Liver (tissue), 9 donors: Measurements from ENCODE around the gene LRPAP1. TPM values are rescaled to one million over a fixed set of nuclear protein-coding genes. Genes with fewer than 3 reads are reported as not detected.

ENCODE experiments used
- DNase-seq: peaks from one replicate; pipeline ENCODE4 v3.0.0-alpha.2; 2017; ENCODE audit warnings: low spot score
- H3K27ac ChIP-seq, 2 donors: one replicate each; pipeline ENCODE4 v1.7.0; 2013; ENCODE audit warnings: inconsistent platforms in 2 of 2, low read length in 2 of 2, control low read depth in 1 of 2, low read depth in 1 of 2, mild to moderate bottlenecking in 1 of 2
- H3K27me3 ChIP-seq, 4 donors: one replicate each; pipeline versions ENCODE4 v1.6.1 to v1.7.0; 2013; ENCODE audit warnings: low read length in 3 of 4, inconsistent platforms in 1 of 4, mild to moderate bottlenecking in 1 of 4, moderate library complexity in 1 of 4; ENCODE audit not compliant: control insufficient read depth in 4 of 4, insufficient read depth in 4 of 4
- H3K36me3 ChIP-seq, 4 donors: one replicate each; pipeline versions ENCODE4 v1.6.1 to v1.7.0; 2013; ENCODE audit warnings: low read length in 3 of 4, mild to moderate bottlenecking in 3 of 4, low read depth in 1 of 4, moderate library complexity in 1 of 4; ENCODE audit not compliant: control insufficient read depth in 4 of 4, insufficient read depth in 3 of 4
- H3K4me1 ChIP-seq, 4 donors: one replicate each; pipeline versions ENCODE4 v1.6.1 to v1.7.0; 2013; ENCODE audit warnings: low read length in 3 of 4, mild to moderate bottlenecking in 3 of 4, moderate library complexity in 1 of 4; ENCODE audit not compliant: control insufficient read depth in 4 of 4, insufficient read depth in 4 of 4
- H3K4me3 ChIP-seq, 3 donors: one replicate each; pipeline versions ENCODE4 v1.6.1 to v1.7.0; 2013; ENCODE audit warnings: low read length in 3 of 3, control low read depth in 1 of 3, low read depth in 1 of 3, mild to moderate bottlenecking in 1 of 3
- H3K9ac ChIP-seq, 2 donors: one replicate each; pipeline ENCODE4 v1.7.0; 2013; ENCODE audit warnings: low read length in 2 of 2, mild to moderate bottlenecking in 2 of 2, moderate library complexity in 2 of 2, control low read depth in 1 of 2, low read depth in 1 of 2
- H3K9me3 ChIP-seq, 4 donors: one replicate each; pipeline versions ENCODE4 v1.6.1 to v1.7.0; 2013; ENCODE audit warnings: low read length in 3 of 4; ENCODE audit not compliant: control insufficient read depth in 4 of 4
- ATF3 ChIP-seq: IDR thresholded peaks from 2 replicates; pipeline ENCODE4 v1.6.1; 2016; ENCODE audit warnings: antibody characterized with exemption
- CTCF ChIP-seq: fragments of 150-350 bp; IDR thresholded peaks from 2 replicates; pipeline ENCODE4 v1.5.1; 2017; ENCODE audit warnings: improper control_type of control experiment, low read depth, low read length; ENCODE audit not compliant: missing input control
- EGR1 ChIP-seq, 2 donors: IDR thresholded peaks; 2 replicates each; pipeline ENCODE4 v1.6.1; 2016 to 2018; ENCODE audit warnings: antibody characterized with exemption in 2 of 2, low read depth in 2 of 2
- FOXA1 ChIP-seq: IDR thresholded peaks from 2 replicates; pipeline ENCODE4 v1.6.1; 2016; ENCODE audit warnings: antibody characterized with exemption
- FOXA2 ChIP-seq: IDR thresholded peaks from 2 replicates; pipeline ENCODE4 v1.6.1; 2016; ENCODE audit warnings: antibody characterized with exemption
- GABPA ChIP-seq, 2 donors: IDR thresholded peaks in 1 of 2; conservative IDR thresholded peaks in 1 of 2; 2 replicates each; pipeline ENCODE4 v1.6.1; 2016; ENCODE audit warnings: antibody characterized with exemption in 2 of 2, mild to moderate bottlenecking in 1 of 2, moderate library complexity in 1 of 2
- HNF4A ChIP-seq, 2 donors: conservative IDR thresholded peaks; 2 replicates each; pipeline ENCODE4 v1.6.1; 2016; ENCODE audit warnings: antibody characterized with exemption in 2 of 2, mild to moderate bottlenecking in 2 of 2
- HNF4G ChIP-seq: IDR thresholded peaks from 2 replicates; pipeline ENCODE4 v1.6.1; 2016; ENCODE audit warnings: antibody characterized with exemption
- JUND ChIP-seq, 2 donors: IDR thresholded peaks; 2 replicates each; pipeline ENCODE4 v1.6.1; 2016; ENCODE audit warnings: antibody characterized with exemption in 2 of 2
- MAX ChIP-seq: IDR thresholded peaks from 2 replicates; pipeline ENCODE4 v1.6.1; 2016; ENCODE audit warnings: antibody characterized with exemption
- NR2F2 ChIP-seq: IDR thresholded peaks from 2 replicates; pipeline ENCODE4 v1.6.1; 2016; ENCODE audit warnings: antibody characterized with exemption
- RAD21 ChIP-seq, 2 donors: IDR thresholded peaks; 2 replicates each; pipeline ENCODE4 v1.6.1; 2016; ENCODE audit warnings: antibody characterized with exemption in 2 of 2, mild to moderate bottlenecking in 2 of 2
- REST ChIP-seq: IDR thresholded peaks from 2 replicates; pipeline ENCODE4 v1.6.1; 2016; ENCODE audit warnings: antibody characterized with exemption, mild to moderate bottlenecking
- RXRA ChIP-seq, 2 donors: IDR thresholded peaks; 2 replicates each; pipeline ENCODE4 v1.6.1; 2017 to 2018; ENCODE audit warnings: antibody characterized with exemption in 2 of 2, mild to moderate bottlenecking in 1 of 2
- SP1 ChIP-seq: IDR thresholded peaks from 2 replicates; pipeline ENCODE4 v1.6.1; 2018; ENCODE audit warnings: antibody characterized with exemption, mild to moderate bottlenecking
- TAF1 ChIP-seq: conservative IDR thresholded peaks from 2 replicates; pipeline ENCODE4 v1.6.1; 2016; ENCODE audit warnings: antibody characterized with exemption, mild to moderate bottlenecking
- YY1 ChIP-seq: IDR thresholded peaks from 2 replicates; pipeline ENCODE4 v1.6.1; 2016; ENCODE audit warnings: antibody characterized with exemption, mild to moderate bottlenecking
- ZBTB33 ChIP-seq: IDR thresholded peaks from 2 replicates; pipeline ENCODE4 v1.6.1; 2016; ENCODE audit warnings: antibody characterized with exemption
- WGBS: extraction: QIAGEN DNeasy Blood & Tissue Kit; methylation state at CpG from one replicate; pipeline ENCODE4 v1.1.7; 2013; 5-methylcytosine and 5-hydroxymethylcytosine counted together
- polyA plus RNA-seq, 2 donors: library from polyadenylated mRNA; stranded (reverse) in 1 of 2; unstranded in 1 of 2; fragments of 200-250 nt in 1 of 2; fragments of >200 nt in 1 of 2; fragmentation: Nextera tagmentation in 1 of 2; extraction: Ambion mirVana in 1 of 2; gene quantifications; one replicate each; pipeline versions ENCODE4 v1.2.1 to v1.2.3, GENCODE V29; 2013 to 2015
- total RNA-seq, 2 donors: library from RNA; depleted of rRNA; stranded (reverse); fragments of >200 nt; gene quantifications; one replicate each; pipeline ENCODE4 v1.2.3, GENCODE V29; 2014
- donor health status: healthy.
- donor health status: healthy.
- donor health status: healthy.
- donor health status: healthy.
- donor health status: healthy.

The LRPAP1 gene
- total and polyA plus RNA-seq, 4 donors, result 46.1 to 134 (median 108) TPM

- Histone ChIP-seq H3K36me3 (no peaks in the 10 kb centered on the region), H3K4me1 (peaks cover 0 to 8% (median 2%) of the 10 kb centered on the region in 4 donors), H3K27me3 (no peaks in the 10 kb centered on the region), H3K9ac (no peak overlapping the region), H3K9me3 (no peaks in the 10 kb centered on the region), H3K27ac (no peak overlapping the region), H3K4me3 (no peak overlapping the region)
- 66% methylated on average over 25 of the region's 25 CpGs for WGBS
- DNase-seq, result no peak
- TF ChIP-seq YY1 (no peak), CTCF (no peak), REST (no peak), FOXA2 (no peak), TAF1 (no peak), HNF4A (conservative IDR thresholded peaks at IDR 0.05) (no peak), FOXA1 (no peak), EGR1 (IDR thresholded peaks at IDR 0.05; ENCODE audit: low read depth in 2 of 2) (no peak), ZBTB33 (no peak), RAD21 (IDR thresholded peaks at IDR 0.05) (no peak), HNF4G (no peak), ATF3 (no peak), SP1 (no peak), NR2F2 (no peak), GABPA (IDR thresholded peaks at IDR 0.05 in 1 of 2, conservative IDR thresholded peaks at IDR 0.05 in 1 of 2) (no peak), RXRA (IDR thresholded peaks at IDR 0.05) (no peak), MAX (no peak), JUND (IDR thresholded peaks at IDR 0.05) (no peak)
These were observed 52.7 kb downstream of the LRPAP1 start for GRCh38 chr4:3479358-3480101.
